CD4-positive, alpha-beta T cell treated with Interleukin-21 for 1 hour (primary cell): ENCODE data around the gene LTBP4.
A peak's percentile ranks its signal among the peaks of the same experiment; 100 is the strongest.

ENCODE experiments used
- DNase-seq: peaks from one replicate; pipeline ENCODE4 v3.0.0-alpha.2; 2020

Gene LTBP4

GRCh38 chr19:40668991-40669614 is 67.9 kb downstream of the LTBP4 start:
- no peak for DNase-seq

- DNase-seq: no peak
These were observed 70.2 kb downstream of the LTBP4 start for GRCh38 chr19:40671404-40671803.

GRCh38 chr19:40672038-40672437 is 70.9 kb downstream of the LTBP4 start:
- no peak for DNase-seq

- DNase-seq: no peak
These were observed 71.6 kb downstream of the LTBP4 start for GRCh38 chr19:40672573-40673299.

- DNase-seq: peak; percentile 42
These were observed 72.2 kb downstream of the LTBP4 start for GRCh38 chr19:40673397-40673796.

GRCh38 chr19:40674291-40674690 is 73.1 kb downstream of the LTBP4 start:
- no peak for DNase-seq

GRCh38 chr19:40677156-40677555 is 76.0 kb downstream of the LTBP4 start:
- DNase-seq: no peak
